SK-N-MC (cell line): ENCODE results near the gene RASA1.

Experiments
- EZH2 ChIP-seq: fragments of 200-600 bp; sonication (generic); IDR thresholded peaks from one replicate; pipeline ENCODE4 v1.6.1; 2017; ENCODE audit warnings: antibody characterized with exemption
- POLR2AphosphoS5 ChIP-seq: IDR thresholded peaks from 2 replicates; pipeline ENCODE4 v1.6.1; 2012; ENCODE audit warnings: mild to moderate bottlenecking, low read depth, low read length, borderline replicate concordance

DNA sequence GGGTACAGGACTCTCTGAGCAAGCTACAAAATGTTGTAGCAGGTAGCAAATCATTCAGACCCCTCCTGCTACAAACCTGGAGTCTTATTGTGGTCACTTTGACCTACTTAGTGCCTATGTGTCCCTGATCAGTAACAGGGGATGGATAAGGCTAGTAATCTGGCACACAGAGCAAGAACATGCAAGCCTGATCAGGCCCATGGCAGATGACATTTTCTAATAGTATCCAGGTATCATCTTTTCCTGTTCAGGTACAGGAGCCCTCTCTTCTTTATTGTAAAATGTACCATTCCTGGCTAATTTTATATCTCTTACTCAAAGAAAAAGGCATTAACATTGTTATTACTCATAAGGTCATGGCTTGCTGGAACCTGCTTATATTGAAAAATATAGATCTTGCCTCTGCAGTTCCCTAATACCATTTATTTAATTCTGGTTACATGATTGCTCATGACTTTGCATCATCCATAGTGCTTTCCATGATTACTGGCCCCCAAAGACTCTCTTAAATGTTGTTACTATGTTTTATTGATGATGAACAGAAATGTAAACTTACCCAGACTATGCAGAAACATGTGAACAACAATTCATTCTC, 163.3 kb downstream of the RASA1 start:
- TF ChIP-seq EZH2: no peak
- TF ChIP-seq POLR2AphosphoS5: no peak
